K562 (cell line): Measurements from ENCODE around the gene OTOGL.

Experiments
- CHD2 ChIP-seq: IDR thresholded peaks from 2 replicates; pipeline ENCODE4 v1.6.1; 2011; ENCODE audit warnings: low read depth, low read length
- CTCF ChIP-seq, 3 experiments: IDR thresholded peaks in 2 of 3; conservative IDR thresholded peaks in 1 of 3; 2 replicates each; pipeline ENCODE4 v1.5.1; 2011 to 2012; ENCODE audit warnings: low read length in 3 of 3, mild to moderate bottlenecking in 3 of 3, control low read depth in 2 of 3, improper control_type of control experiment in 1 of 3, inconsistent platforms in 1 of 3, low read depth in 1 of 3, mixed read lengths in 1 of 3, moderate library complexity in 1 of 3; ENCODE audit not compliant: insufficient read depth in 2 of 3
- GTF2B ChIP-seq: IDR thresholded peaks from 2 replicates; pipeline ENCODE4 v1.6.1; 2011; ENCODE audit not compliant: insufficient read length; ENCODE audit errors: extremely low read depth
- MEF2A ChIP-seq: IDR thresholded peaks from 2 replicates; pipeline ENCODE4 v1.6.1; 2011; ENCODE audit warnings: low read depth, mild to moderate bottlenecking, low read length, moderate library complexity; ENCODE audit not compliant: control insufficient read depth
- POLR2G ChIP-seq: fragments of 200-400 bp; formaldehyde crosslinking; IDR thresholded peaks from 2 replicates; pipeline ENCODE4 v1.6.1; 2017; ENCODE audit warnings: low read depth, mild to moderate bottlenecking, antibody characterized with exemption, low read length, moderate library complexity
- ZKSCAN1 ChIP-seq: fragments of 150-350 bp; IDR thresholded peaks from 2 replicates; pipeline ENCODE4 v1.6.1; 2016; ENCODE audit warnings: low read depth, low read length
- ZNF699 ChIP-seq: fragments of 250-450 bp; sonication (Bioruptor Pico); IDR thresholded peaks from 2 replicates; pipeline ENCODE4 v1.8.0; 2021; ENCODE audit warnings: mild to moderate bottlenecking, moderate library complexity; ENCODE audit not compliant: insufficient replicate concordance

- no peak for TF ChIP-seq ZKSCAN1
- no peak for TF ChIP-seq CHD2
- TF ChIP-seq CTCF (IDR thresholded peaks at IDR 0.05 in 2 of 3, conservative IDR thresholded peaks at IDR 0.05 in 1 of 3; ENCODE audit: insufficient read depth in 2 of 3, low read depth in 1 of 3, low read length in 3 of 3) = no peak
- TF ChIP-seq MEF2A = no peak
- TF ChIP-seq ZNF699 (CRISPR knock-in tag) = no peak
- TF ChIP-seq POLR2G = no peak
- no peak for TF ChIP-seq GTF2B
These were observed 62.8 kb downstream of the OTOGL start for GRCh38 chr12:80162177-80162576.
